Measurements from ENCODE around the gene CTIF. TPM values are rescaled to one million over a fixed set of nuclear protein-coding genes. Genes with fewer than 3 reads are reported as not detected.
"Not testable (repeated sequence)": the region's sequence is repeated elsewhere in the genome, so short reads cannot be mapped to it uniquely, and the experiment has no call there.

The CTIF gene
- polyA plus RNA-seq, 1 donor from 2014 or later, result 50.2 TPM

- not testable (repeated sequence) for H3K4me2 ChIP-seq (ENCODE audit: low read length); H3K27me3 ChIP-seq (ENCODE audit: insufficient read depth, low read depth, low read length); H3K27ac ChIP-seq (ENCODE audit: low read length); H3F3A ChIP-seq (ENCODE audit: insufficient read depth, low read length, poor library complexity, severe bottlenecking); H3K9ac ChIP-seq (ENCODE audit: low read length); H3K36me3 ChIP-seq (ENCODE audit: insufficient read depth, low read length); H3K9me3 ChIP-seq (ENCODE audit: low read length); H2AFZ ChIP-seq (ENCODE audit: low read depth, low read length); H4K20me1 ChIP-seq (ENCODE audit: insufficient read depth); H3K9me2 ChIP-seq (ENCODE audit: insufficient read depth, low read length); H3K79me2 ChIP-seq (replicated peaks; ENCODE audit: insufficient read depth, low read length); H3K4me3 ChIP-seq (ENCODE audit: low read length)
These were observed 26.3 kb upstream of the CTIF start for GRCh38 chr18:48512498-48512897.

- no peaks in the 10 kb centered on the region for H4K20me1 ChIP-seq (ENCODE audit: insufficient read depth)
- no peak overlapping the region for H3K4me2 ChIP-seq (ENCODE audit: low read length)
- H3K4me3 ChIP-seq (ENCODE audit: low read length), result no peak overlapping the region
- H3K27me3 ChIP-seq (ENCODE audit: insufficient read depth, low read depth, low read length), result no peaks in the 10 kb centered on the region
- TF ChIP-seq EZH2 (IDR thresholded peaks at IDR 0.05; ENCODE audit: borderline replicate concordance, insufficient read depth, low read length, poor library complexity, severe bottlenecking) (no peak), RAD21 (conservative IDR thresholded peaks at IDR 0.05) (no peak), CTCF (IDR thresholded peaks at IDR 0.05; ENCODE audit: poor library complexity, severe bottlenecking) (no peak), EP300 (conservative IDR thresholded peaks at IDR 0.05; ENCODE audit: poor library complexity, severe bottlenecking) (no peak), POLR2AphosphoS5 (IDR thresholded peaks at IDR 0.05) (no peak), REST (IDR thresholded peaks at IDR 0.05; ENCODE audit: borderline replicate concordance) (no peak), SMC3 (conservative IDR thresholded peaks at IDR 0.05; ENCODE audit: poor library complexity) (no peak), MXI1 (conservative IDR thresholded peaks at IDR 0.05; ENCODE audit: poor library complexity, severe bottlenecking) (no peak), TAF1 (IDR thresholded peaks at IDR 0.05; ENCODE audit: low read depth) (no peak)
- no peak overlapping the region for H3K27ac ChIP-seq (ENCODE audit: low read length)
- no peaks in the 10 kb centered on the region for H3K79me2 ChIP-seq (replicated peaks; ENCODE audit: insufficient read depth, low read length)
- no peaks in the 10 kb centered on the region for H3K36me3 ChIP-seq (ENCODE audit: insufficient read depth, low read length)
- H3K9ac ChIP-seq (ENCODE audit: low read length), result no peak overlapping the region
- H2AFZ ChIP-seq (ENCODE audit: low read depth, low read length), result no peak overlapping the region
- no peaks in the 10 kb centered on the region for H3K9me2 ChIP-seq (ENCODE audit: insufficient read depth, low read length)
- no peaks in the 10 kb centered on the region for H3F3A ChIP-seq (ENCODE audit: insufficient read depth, low read length, poor library complexity, severe bottlenecking)
- H3K9me3 ChIP-seq (ENCODE audit: low read length), result no peaks in the 10 kb centered on the region
These were observed 24.0 kb upstream of the CTIF start for GRCh38 chr18:48514786-48515185.

GRCh38 chr18:48517048-48517447 lies 21.8 kb upstream of the CTIF start:
- Histone ChIP-seq H3K79me2 (replicated peaks; ENCODE audit: insufficient read depth, low read length) (no peaks in the 10 kb centered on the region), H3K27ac (ENCODE audit: low read length) (no peak overlapping the region), H2AFZ (ENCODE audit: low read depth, low read length) (no peak overlapping the region), H3F3A (ENCODE audit: insufficient read depth, low read length, poor library complexity, severe bottlenecking) (no peaks in the 10 kb centered on the region), H3K9me3 (ENCODE audit: low read length) (no peaks in the 10 kb centered on the region), H3K4me3 (ENCODE audit: low read length) (no peak overlapping the region), H3K9ac (ENCODE audit: low read length) (no peak overlapping the region), H3K9me2 (ENCODE audit: insufficient read depth, low read length) (no peaks in the 10 kb centered on the region), H3K27me3 (ENCODE audit: insufficient read depth, low read depth, low read length) (no peaks in the 10 kb centered on the region), H4K20me1 (ENCODE audit: insufficient read depth) (no peaks in the 10 kb centered on the region), H3K36me3 (ENCODE audit: insufficient read depth, low read length) (no peaks in the 10 kb centered on the region), H3K4me2 (ENCODE audit: low read length) (no peak overlapping the region)
- TF ChIP-seq MXI1 (conservative IDR thresholded peaks at IDR 0.05; ENCODE audit: poor library complexity, severe bottlenecking) (no peak), RAD21 (conservative IDR thresholded peaks at IDR 0.05) (no peak), POLR2AphosphoS5 (IDR thresholded peaks at IDR 0.05) (no peak), CTCF (IDR thresholded peaks at IDR 0.05; ENCODE audit: poor library complexity, severe bottlenecking) (no peak), SMC3 (conservative IDR thresholded peaks at IDR 0.05; ENCODE audit: poor library complexity) (no peak), TAF1 (IDR thresholded peaks at IDR 0.05; ENCODE audit: low read depth) (no peak), EP300 (conservative IDR thresholded peaks at IDR 0.05; ENCODE audit: poor library complexity, severe bottlenecking) (no peak), EZH2 (IDR thresholded peaks at IDR 0.05; ENCODE audit: borderline replicate concordance, insufficient read depth, low read length, poor library complexity, severe bottlenecking) (no peak)

Data from neural cell (in vitro differentiated cells).